ENCODE results near the gene OTUB1.

OTUB1 gene

DNA sequence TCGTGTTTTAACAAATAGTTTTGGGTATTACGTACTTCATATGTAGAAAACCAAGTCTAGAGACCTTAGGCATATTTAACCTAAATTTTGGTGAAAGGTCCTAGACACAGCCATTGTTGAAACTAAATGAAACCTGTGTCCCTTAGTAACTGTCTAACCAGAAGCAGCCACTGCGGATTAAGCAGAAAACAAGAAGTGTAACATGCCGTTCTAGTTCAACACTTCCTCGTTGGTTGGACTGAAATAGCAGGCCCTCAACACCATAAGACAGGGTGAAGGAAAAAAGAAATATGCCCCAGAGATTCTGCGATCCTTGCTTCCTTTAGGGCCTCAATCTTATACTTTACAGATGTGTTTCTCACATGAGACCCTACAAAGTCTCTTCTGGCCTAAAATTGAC, 45.5 kb upstream of the OTUB1 start:
- no peak for TF ChIP-seq FOXP2 (optimal IDR thresholded peaks at IDR 0.05; ENCODE audit: borderline replicate concordance, extremely low read depth, extremely low read length, insufficient read depth)
- no peak for TF ChIP-seq TAF1 (IDR thresholded peaks at IDR 0.05; ENCODE audit: borderline replicate concordance, insufficient read depth, low read length)
- TF ChIP-seq POLR2AphosphoS5 (IDR thresholded peaks at IDR 0.05; ENCODE audit: low read depth, low read length): no peak
- TF ChIP-seq SIN3A (IDR thresholded peaks at IDR 0.05; ENCODE audit: borderline replicate concordance, insufficient read depth, low read length): no peak
- TF ChIP-seq, protein P1, sequence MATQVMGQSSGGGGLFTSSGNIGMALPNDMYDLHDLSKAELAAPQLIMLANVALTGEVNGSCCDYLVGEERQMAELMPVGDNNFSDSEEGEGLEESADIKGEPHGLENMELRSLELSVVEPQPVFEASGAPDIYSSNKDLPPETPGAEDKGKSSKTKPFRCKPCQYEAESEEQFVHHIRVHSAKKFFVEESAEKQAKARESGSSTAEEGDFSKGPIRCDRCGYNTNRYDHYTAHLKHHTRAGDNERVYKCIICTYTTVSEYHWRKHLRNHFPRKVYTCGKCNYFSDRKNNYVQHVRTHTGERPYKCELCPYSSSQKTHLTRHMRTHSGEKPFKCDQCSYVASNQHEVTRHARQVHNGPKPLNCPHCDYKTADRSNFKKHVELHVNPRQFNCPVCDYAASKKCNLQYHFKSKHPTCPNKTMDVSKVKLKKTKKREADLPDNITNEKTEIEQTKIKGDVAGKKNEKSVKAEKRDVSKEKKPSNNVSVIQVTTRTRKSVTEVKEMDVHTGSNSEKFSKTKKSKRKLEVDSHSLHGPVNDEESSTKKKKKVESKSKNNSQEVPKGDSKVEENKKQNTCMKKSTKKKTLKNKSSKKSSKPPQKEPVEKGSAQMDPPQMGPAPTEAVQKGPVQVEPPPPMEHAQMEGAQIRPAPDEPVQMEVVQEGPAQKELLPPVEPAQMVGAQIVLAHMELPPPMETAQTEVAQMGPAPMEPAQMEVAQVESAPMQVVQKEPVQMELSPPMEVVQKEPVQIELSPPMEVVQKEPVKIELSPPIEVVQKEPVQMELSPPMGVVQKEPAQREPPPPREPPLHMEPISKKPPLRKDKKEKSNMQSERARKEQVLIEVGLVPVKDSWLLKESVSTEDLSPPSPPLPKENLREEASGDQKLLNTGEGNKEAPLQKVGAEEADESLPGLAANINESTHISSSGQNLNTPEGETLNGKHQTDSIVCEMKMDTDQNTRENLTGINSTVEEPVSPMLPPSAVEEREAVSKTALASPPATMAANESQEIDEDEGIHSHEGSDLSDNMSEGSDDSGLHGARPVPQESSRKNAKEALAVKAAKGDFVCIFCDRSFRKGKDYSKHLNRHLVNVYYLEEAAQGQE (IDR thresholded peaks at IDR 0.05; ENCODE audit: insufficient read depth in 1 of 2, low read depth in 2 of 2, low read length in 2 of 2): no peak

DNA sequence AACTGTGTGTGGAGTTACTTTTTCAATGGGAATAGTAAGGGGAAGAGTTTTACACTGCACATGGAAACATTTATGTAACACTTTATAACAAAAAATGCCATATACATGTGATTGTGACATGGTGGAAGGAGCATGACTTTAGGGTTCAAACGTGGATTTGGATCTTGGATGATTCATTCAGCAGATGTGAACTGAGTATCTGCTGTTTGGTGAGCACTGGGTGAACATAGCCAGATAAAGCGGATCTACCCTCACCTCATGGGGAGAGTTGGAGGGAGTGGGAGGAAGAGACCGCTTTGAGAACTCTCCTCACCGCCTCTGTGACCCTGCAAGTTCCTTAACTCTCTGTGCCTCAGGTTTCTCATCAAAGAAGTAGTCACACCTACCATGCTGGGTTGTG, 44.3 kb upstream of the OTUB1 start:
- TF ChIP-seq TAF1 (IDR thresholded peaks at IDR 0.05; ENCODE audit: borderline replicate concordance, insufficient read depth, low read length) (no peak), POLR2AphosphoS5 (IDR thresholded peaks at IDR 0.05; ENCODE audit: low read depth, low read length) (no peak), SIN3A (IDR thresholded peaks at IDR 0.05; ENCODE audit: borderline replicate concordance, insufficient read depth, low read length) (no peak), FOXP2 (optimal IDR thresholded peaks at IDR 0.05; ENCODE audit: borderline replicate concordance, extremely low read depth, extremely low read length, insufficient read depth) (no peak)
- TF ChIP-seq, protein P1 (IDR thresholded peaks at IDR 0.05; ENCODE audit: insufficient read depth in 1 of 2, low read depth in 2 of 2, low read length in 2 of 2): no peak

DNA sequence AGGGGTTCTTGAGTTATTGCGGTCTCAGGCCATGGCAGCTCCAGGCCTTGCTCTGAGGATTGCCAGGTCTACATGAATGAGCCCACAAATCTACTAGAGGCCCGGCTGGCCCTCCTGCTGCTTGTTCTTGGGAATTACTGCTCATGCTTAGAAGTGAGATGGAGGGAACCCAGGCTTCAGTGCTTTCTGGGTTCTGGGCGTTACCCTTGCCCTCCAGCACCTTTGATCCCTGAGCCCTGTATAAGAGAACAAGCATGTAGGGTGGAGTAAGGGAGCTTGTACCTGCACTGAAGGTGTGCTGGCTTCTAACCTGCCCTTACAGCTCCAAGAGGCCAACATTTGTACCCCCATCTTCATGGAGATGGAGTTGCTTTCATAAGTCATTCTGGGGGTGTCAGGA, 43.4 kb upstream of the OTUB1 start:
- TF ChIP-seq FOXP2 (optimal IDR thresholded peaks at IDR 0.05; ENCODE audit: borderline replicate concordance, extremely low read depth, extremely low read length, insufficient read depth): no peak

DNA sequence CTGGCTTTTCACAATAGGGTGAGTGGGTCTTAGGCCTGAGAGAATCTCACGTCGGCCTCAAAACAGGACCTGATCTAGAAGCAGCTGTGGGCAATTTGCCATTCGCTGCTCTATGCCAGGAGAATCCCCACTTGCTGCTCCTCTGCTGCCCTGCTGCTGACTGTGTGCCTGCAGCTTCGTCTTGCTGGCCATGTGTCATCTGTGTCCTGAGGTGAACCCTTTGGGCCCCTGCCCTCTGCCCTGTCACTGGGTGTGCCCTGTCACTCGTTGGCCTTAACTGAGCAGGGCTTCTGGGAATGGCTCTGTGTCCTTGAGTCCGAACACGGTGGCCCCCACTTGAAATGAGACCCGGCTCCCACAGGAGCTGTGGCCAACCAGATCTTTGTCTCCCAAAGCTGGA, 41.3 kb upstream of the OTUB1 start:
- TF ChIP-seq, protein P1 (IDR thresholded peaks at IDR 0.05; ENCODE audit: insufficient read depth in 1 of 2, low read depth in 2 of 2, low read length in 2 of 2): no peak
- no peak for TF ChIP-seq POLR2AphosphoS5 (IDR thresholded peaks at IDR 0.05; ENCODE audit: low read depth, low read length)
- no peak for TF ChIP-seq FOXP2 (optimal IDR thresholded peaks at IDR 0.05; ENCODE audit: borderline replicate concordance, extremely low read depth, extremely low read length, insufficient read depth)
- TF ChIP-seq SIN3A (IDR thresholded peaks at IDR 0.05; ENCODE audit: borderline replicate concordance, insufficient read depth, low read length): no peak
- TF ChIP-seq TAF1 (IDR thresholded peaks at IDR 0.05; ENCODE audit: borderline replicate concordance, insufficient read depth, low read length): no peak

DNA sequence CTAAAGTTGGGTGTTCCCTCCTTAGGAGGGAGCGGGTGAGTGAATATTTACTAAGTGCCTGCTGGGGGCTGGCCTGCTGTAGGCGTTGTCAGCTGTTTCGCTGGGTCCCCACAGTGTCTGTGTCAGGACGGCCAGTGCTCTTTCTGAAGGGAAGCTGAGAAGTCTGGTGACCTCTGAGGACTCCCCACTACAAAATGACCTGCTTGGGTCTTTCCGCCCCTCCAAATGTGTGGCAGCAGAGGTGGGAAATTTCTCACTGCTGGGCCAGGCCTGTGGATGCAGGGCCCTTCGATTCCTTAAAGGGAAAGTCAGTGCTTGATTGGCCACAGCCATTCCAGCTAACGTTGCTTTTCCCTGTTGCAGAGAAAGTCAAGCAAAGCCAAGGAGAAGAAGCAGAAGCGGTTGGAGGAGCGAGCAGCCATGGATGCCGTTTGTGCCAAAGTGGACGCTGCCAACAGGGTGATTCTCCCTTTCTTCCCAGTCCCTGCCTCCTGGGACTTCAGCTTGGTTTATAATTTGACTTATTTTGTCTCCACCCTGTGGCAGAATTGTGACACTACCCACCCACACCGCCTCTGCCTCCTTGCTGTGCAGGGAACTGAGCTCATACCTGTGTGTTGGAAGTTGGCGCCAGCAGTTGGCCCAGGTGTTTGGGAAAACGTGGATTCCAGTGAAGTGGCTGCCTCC, 40.6 kb upstream of the OTUB1 start:
- TF ChIP-seq SIN3A (IDR thresholded peaks at IDR 0.05; ENCODE audit: borderline replicate concordance, insufficient read depth, low read length): no peak

DNA sequence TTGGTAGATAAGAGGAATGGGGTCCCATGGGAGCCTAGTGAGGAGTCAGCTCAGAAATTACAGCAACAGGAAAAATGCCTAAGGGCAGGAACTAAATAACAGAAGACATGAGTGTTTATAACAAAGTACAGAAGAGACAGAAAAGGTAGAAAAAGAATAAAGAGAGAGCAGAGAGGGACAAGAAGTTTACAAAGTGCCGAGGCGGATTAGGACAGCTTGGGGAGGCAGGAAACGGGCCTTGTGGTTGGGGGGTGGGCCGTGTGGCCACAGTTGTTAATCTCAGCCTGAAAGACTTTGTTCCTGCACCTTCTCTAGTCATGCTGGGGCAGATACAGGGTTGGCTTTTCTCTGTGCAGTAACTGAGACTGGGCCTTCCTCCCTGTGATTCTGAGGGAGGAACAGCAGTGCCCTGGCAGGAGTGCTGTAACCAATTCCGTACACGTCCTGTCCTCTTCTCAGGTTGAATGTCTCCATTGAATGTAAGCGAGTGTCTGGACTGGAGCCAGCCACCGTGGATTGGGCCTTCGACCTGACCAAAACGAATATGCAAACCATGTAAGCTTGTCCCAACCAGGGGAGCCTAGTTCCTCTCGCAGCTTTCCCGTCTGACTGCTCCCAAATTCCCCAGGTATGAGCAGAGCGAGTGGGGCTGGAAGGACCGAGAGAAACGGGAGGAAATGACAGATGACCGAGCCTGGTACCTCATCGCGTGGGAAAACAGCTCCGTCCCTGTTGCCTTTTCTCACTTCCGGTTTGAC, 34.3 kb upstream of the OTUB1 start:
- TF ChIP-seq FOXP2 (optimal IDR thresholded peaks at IDR 0.05; ENCODE audit: borderline replicate concordance, extremely low read depth, extremely low read length, insufficient read depth) (no peak), SIN3A (IDR thresholded peaks at IDR 0.05; ENCODE audit: borderline replicate concordance, insufficient read depth, low read length) (no peak), TAF1 (IDR thresholded peaks at IDR 0.05; ENCODE audit: borderline replicate concordance, insufficient read depth, low read length) (no peak)

Data from PFSK-1 (cell line).